Measurements from ENCODE around the gene ALPL.

The ALPL gene

DNA sequence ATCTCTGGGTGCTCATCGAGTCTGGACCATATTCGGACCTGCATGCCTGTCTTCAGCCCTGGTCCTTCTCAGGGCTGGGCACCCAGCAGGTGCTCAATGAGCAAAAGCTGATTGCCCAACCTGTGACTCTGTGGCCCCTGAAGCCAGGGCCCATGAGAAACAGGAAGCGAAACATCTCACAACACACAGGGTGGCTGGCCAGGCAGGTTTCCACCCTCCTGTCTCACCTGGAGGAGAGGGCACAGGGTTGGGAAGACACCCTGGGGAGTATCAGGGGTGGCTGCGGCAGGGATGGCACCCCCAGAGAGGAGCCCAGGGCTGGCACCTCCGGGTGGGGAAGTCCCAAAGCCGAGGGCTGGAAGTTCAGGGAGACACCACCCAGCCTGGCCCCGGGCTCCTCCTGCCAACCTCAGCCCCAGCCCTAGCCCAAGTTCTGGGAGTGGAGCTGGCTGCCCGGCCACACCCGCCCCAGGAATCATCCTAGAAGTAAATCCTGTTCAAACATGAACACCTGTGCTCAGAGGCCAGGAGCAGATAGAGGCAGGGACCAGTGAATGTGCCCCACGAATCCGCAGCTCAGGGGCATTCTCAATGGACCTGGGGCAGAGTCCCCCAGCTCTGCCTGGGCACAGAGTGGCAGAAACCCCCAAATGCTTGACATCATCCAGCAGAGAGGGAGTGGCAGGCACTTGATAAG is 105.3 kb downstream of the ALPL start:
- in situ Hi-C loops (cut with HindIII; ENCODE audit: low sequenced_read_pairs): no loop called here

DNA sequence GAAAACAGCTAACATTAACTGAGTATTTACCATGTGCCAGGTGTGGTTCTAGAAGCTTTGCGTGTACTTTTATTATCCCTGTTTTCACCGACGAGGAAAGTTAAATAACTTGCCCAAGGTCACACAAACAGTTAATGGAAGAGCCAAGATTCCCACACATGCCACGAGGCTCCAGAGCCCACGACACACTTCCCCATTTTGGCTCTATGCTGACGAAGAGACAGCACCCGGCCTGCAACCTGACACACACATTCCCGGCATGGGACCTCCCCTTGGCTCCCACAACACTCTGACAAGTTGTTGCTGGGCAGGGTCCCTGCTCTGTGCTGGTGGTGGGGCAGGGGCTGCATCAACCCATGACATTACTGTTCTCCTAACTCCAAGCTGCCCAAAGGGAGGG is 107.1 kb downstream of the ALPL start:
- in situ Hi-C loops (cut with HindIII; ENCODE audit: low sequenced_read_pairs): no loop called here

GRCh38 chr1:21617126-21617738 is 108.0 kb downstream of the ALPL start:
- in situ Hi-C loops (cut with HindIII; ENCODE audit: low sequenced_read_pairs): no loop called here

- in situ Hi-C loops (cut with HindIII; ENCODE audit: low sequenced_read_pairs): no loop called here
Measured at GRCh38 chr1:21618059-21618458, 108.8 kb downstream of the ALPL start.

- in situ Hi-C loops (cut with HindIII; ENCODE audit: low sequenced_read_pairs): no loop called here
Measured at GRCh38 chr1:21618561-21619374, 109.5 kb downstream of the ALPL start.

DNA sequence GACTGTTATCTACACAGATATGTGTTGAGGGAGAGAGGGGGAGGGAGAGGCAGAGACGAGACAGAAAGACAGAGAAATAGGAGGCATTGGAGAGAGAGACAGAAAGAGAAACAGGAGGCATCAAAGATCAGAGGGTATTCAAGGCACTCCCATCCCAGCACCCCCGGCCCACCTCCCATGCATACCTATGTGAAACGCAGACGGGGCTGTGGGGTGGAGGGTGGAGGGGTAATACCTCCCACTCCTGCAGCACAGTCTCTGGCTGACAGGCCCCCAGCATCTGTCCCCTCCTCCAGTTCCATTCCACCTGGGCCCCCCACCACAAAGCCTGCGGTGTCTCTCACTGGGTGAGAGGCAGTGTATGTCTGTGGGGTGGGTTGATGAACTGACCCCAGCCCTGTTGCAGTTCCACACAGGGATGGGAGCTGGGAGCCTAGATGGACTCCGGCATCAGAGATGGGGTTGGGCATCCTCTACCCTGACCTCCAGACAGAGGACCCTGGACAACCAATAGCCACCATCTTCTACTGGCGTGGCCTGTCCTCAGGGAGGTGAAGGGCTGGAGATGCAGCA is 110.2 kb downstream of the ALPL start:
- in situ Hi-C loops (cut with HindIII; ENCODE audit: low sequenced_read_pairs): no loop called here

DNA sequence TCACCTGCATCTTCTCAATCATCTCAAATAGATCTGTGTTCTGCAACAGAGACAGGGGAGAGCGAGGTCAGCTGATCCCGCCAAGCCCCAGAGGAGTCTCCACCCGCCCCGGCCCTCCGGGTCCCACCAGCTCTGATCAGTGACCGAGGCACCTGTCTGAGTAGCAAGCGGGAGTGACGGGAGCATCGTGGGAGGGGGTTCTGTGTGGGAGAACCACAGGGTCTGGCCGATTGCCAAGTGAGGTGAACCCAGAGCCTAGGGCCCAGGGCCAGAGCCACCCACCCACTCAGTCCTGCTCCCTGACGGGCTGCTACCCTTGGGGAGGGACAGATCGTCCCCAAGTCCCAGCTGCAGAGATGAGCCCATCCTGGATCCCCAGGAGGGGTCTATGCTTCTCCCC is 110.8 kb downstream of the ALPL start:
- in situ Hi-C loops (cut with HindIII; ENCODE audit: low sequenced_read_pairs): no loop called here

- in situ Hi-C loops (cut with HindIII; ENCODE audit: low sequenced_read_pairs): no loop called here
Measured at GRCh38 chr1:21620496-21620895, 111.3 kb downstream of the ALPL start.

- in situ Hi-C loops (cut with HindIII; ENCODE audit: low sequenced_read_pairs): no loop called here
Measured at GRCh38 chr1:21621051-21621450, 111.8 kb downstream of the ALPL start.

DNA sequence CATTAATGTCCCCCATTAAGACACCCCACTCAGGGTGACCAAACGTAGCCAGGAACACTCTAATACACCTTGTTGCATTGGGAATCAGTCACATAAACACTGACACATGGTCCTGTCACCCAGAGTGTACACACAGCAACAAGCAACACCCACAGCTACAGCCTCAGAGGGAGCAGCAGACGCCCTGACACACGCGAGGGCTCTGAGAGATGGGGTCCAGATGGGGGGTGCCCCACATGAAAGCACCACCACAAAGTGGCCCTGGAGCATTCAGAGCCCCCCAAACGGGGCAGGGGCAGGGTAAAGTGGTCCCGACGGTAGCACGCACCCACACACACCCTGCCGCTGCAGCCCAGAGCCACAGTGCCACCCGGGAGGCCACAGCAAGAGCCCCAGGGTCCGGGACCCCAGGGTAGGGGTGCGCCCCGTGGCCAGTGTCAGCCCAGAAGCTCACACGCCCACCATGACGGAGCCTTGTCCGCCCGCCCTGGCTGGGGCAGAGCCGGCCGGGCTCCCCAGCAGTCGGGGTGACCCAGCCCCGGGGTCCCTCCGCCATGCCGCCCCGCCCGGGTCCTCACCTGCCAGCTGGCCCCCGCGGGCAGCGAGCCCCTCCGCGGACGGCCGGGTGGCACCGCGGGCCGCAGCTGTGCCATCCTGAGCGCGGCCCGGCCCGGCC is 112.7 kb downstream of the ALPL start:
- in situ Hi-C loops (cut with HindIII; ENCODE audit: low sequenced_read_pairs): no loop called here

DNA sequence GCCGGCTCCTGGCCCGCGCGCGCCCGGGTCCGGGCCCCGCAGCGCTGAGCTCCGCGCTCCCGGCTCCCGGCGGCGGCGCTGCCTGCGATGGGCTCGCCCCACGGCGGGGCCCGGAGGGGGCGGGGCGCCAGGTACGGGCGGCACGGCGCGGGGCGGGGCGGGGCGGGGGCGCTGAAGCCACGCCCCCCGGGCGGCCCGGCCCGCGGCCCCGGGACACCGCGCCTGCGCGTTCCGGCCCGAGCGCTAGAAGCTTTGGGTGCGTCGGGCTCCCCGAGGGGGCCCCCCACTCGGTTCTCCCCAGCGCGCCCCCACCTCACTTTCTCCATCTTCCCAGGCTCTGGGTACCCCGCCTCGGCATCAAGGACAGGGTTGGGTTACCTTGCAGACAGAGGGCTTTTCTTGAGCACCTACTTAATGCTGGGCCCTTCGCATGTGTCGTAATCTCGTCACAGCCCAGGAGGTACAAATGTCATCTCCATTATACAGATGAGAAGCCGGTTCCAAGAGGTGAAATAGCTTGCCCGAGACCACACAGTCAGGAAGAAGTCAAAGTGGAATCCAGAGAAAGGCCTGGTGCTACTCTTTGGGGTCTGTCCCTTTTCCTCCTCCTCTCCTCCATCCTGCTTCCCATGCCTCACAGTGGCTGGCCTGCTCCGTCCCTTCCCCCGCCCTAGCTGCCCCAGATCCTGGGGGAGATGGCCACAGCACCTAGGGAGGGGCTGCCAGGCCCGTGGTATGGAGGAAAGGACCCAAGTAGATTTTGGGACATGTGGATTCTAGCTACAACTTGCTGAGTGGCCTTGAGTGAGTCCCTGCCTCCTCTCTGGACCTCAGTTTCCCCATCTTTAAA is 113.5 kb downstream of the ALPL start:
- in situ Hi-C loops (cut with HindIII; ENCODE audit: low sequenced_read_pairs): no loop called here

GRCh38 chr1:21623410-21623961 is 114.3 kb downstream of the ALPL start:
- in situ Hi-C loops (cut with HindIII; ENCODE audit: low sequenced_read_pairs): no loop called here

GRCh38 chr1:21624571-21625389 is 115.6 kb downstream of the ALPL start:
- in situ Hi-C loops (cut with HindIII; ENCODE audit: low sequenced_read_pairs): no loop called here

GRCh38 chr1:21625390-21626190 is 116.4 kb downstream of the ALPL start:
- in situ Hi-C loops (cut with HindIII; ENCODE audit: low sequenced_read_pairs): no loop called here

GRCh38 chr1:21626921-21627339 is 117.7 kb downstream of the ALPL start:
- in situ Hi-C loops (cut with HindIII; ENCODE audit: low sequenced_read_pairs): no loop called here

All from DLD1 (cell line).